HL-60 (cell line): Measurements from ENCODE around the gene ALK.

Experiments used
- CTCF ChIP-seq: IDR thresholded peaks from one replicate; pipeline ENCODE4 v1.5.1; 2011; ENCODE audit warnings: low read length, control low read depth, inconsistent platforms; ENCODE audit not compliant: insufficient read depth
- POLR2AphosphoS5 ChIP-seq: IDR thresholded peaks from 2 replicates; pipeline ENCODE4 v1.6.1; 2012; ENCODE audit warnings: low read depth
- REST ChIP-seq: IDR thresholded peaks from 2 replicates; pipeline ENCODE4 v1.6.1; 2012; ENCODE audit warnings: low read depth; ENCODE audit not compliant: insufficient replicate concordance

GRCh38 chr2:29389686-29390085 is 531.7 kb downstream of the ALK start:
- TF ChIP-seq CTCF (no peak), REST (no peak), POLR2AphosphoS5 (no peak)
